SK-N-SH (cell line): ENCODE measurements around the gene SLC24A5. TPM values are rescaled to one million over a fixed set of nuclear protein-coding genes. Genes with fewer than 3 reads are reported as not detected.

Experiments used
- CTCF ChIA-PET: fragments of 300-600, 350-600 bp; formaldehyde crosslinking; extraction: SDS; loops from one replicate; lab custom pipeline; 2021; lab: Yijun Ruan, JAX
- POLR2A ChIA-PET: fragments of 350-600 bp; sonication (Branson Sonifier 250); formaldehyde crosslinking; extraction: SDS; loops from one replicate; lab custom pipeline; 2020; ENCODE audit warnings: antibody characterized with exemption, inconsistent platforms; lab: Yijun Ruan, JAX
- DNase-seq: peaks from one replicate; pipeline ENCODE4 v3.0.0; 2012
- H2AFZ ChIP-seq: fragments of 200-600 bp; sonication (generic); 2 replicates; pipeline ENCODE4 v1.8.1; 2016; ENCODE audit warnings: antibody characterized with exemption, mild to moderate bottlenecking, low read depth
- H3F3A ChIP-seq: fragments of 200-600 bp; sonication (generic); replicated peaks from 2 replicates; pipeline ENCODE3; 2016; ENCODE audit warnings: antibody characterized with exemption, mild to moderate bottlenecking; ENCODE audit not compliant: insufficient read depth
- H3K27ac ChIP-seq, 2 experiments: fragments of 200-500 bp in 1 of 2; fragments of 200-600 bp in 1 of 2; sonication (Bioruptor generic) in 1 of 2; sonication (generic), shearing (Covaris generic) in 1 of 2; 2 replicates each; pipeline versions ENCODE4 v1.5.1 to v1.6.1; 2014 to 2016; ENCODE audit warnings: low read depth in 2 of 2, inconsistent platforms in 1 of 2, low read length in 1 of 2, mild to moderate bottlenecking in 1 of 2, mixed read lengths in 1 of 2
- H3K27me3 ChIP-seq: fragments of 200-600 bp; sonication (generic), shearing (Covaris generic); 2 replicates; pipeline ENCODE4 v1.6.1; 2016; ENCODE audit warnings: mixed run types; ENCODE audit not compliant: insufficient read depth
- H3K36me3 ChIP-seq, 2 experiments: fragments of 200-500 bp in 1 of 2; fragments of 200-600 bp in 1 of 2; sonication (Bioruptor generic) in 1 of 2; sonication (generic) in 1 of 2; replicated peaks in 1 of 2; 2 replicates each; pipeline versions ENCODE3 to v1.5.1; 2014 to 2016; ENCODE audit warnings: low read length in 1 of 2, mild to moderate bottlenecking in 1 of 2; ENCODE audit not compliant: insufficient read depth in 2 of 2, control insufficient read depth in 1 of 2
- H3K4me1 ChIP-seq, 2 experiments: fragments of 200-500 bp in 1 of 2; fragments of 200-600 bp in 1 of 2; sonication (Bioruptor generic) in 1 of 2; sonication (generic), shearing (Covaris generic) in 1 of 2; 2 replicates each; pipeline versions ENCODE4 v1.5.1 to v1.6.1; 2014 to 2016; ENCODE audit warnings: low read depth in 1 of 2, low read length in 1 of 2, mixed run types in 1 of 2; ENCODE audit not compliant: insufficient read depth in 2 of 2, control insufficient read depth in 1 of 2
- H3K4me2 ChIP-seq: fragments of 200-600 bp; sonication (generic), shearing (Covaris generic); 2 replicates; pipeline ENCODE4 v1.6.1; 2017; ENCODE audit warnings: mixed run types
- H3K4me3 ChIP-seq, 2 experiments: fragments of 200-500 bp in 1 of 2; fragments of 200-600 bp in 1 of 2; sonication (Bioruptor generic) in 1 of 2; sonication (generic), shearing (Covaris generic) in 1 of 2; 2 replicates each; pipeline versions ENCODE4 v1.5.1 to v1.8.1; 2014 to 2016; ENCODE audit warnings: low read depth in 2 of 2, inconsistent platforms in 1 of 2, low read length in 1 of 2, mild to moderate bottlenecking in 1 of 2, mixed read lengths in 1 of 2, moderate library complexity in 1 of 2
- H3K79me2 ChIP-seq: fragments of 200-600 bp; sonication (generic); 2 replicates; pipeline ENCODE4 v1.8.1; 2017; ENCODE audit warnings: mild to moderate bottlenecking; ENCODE audit not compliant: insufficient read depth
- H3K9ac ChIP-seq: fragments of 200-600 bp; sonication (generic); 2 replicates; pipeline ENCODE4 v1.6.1; 2017; ENCODE audit warnings: mixed run types
- H3K9me2 ChIP-seq: fragments of 200-600 bp; sonication (generic); 2 replicates; pipeline ENCODE4 v1.6.1; 2017; ENCODE audit warnings: mixed run types
- H3K9me3 ChIP-seq: fragments of 200-600 bp; sonication (generic); 2 replicates; pipeline ENCODE4 v1.6.1; 2017; ENCODE audit warnings: mixed run types, mild to moderate bottlenecking, moderate library complexity
- H4K20me1 ChIP-seq: fragments of 200-600 bp; sonication (generic); 2 replicates; pipeline ENCODE4 v1.6.1; 2017; ENCODE audit warnings: mild to moderate bottlenecking, mixed run types; ENCODE audit not compliant: insufficient read depth
- CHD2 ChIP-seq: fragments of 150-350 bp; IDR thresholded peaks from 2 replicates; pipeline ENCODE4 v1.6.1; 2018; ENCODE audit warnings: low read length; ENCODE audit not compliant: partially characterized antibody
- CTCF ChIP-seq: fragments of 200-600 bp; sonication (generic); IDR thresholded peaks from 2 replicates; pipeline ENCODE4 v1.6.1; 2017; ENCODE audit warnings: antibody characterized with exemption, mild to moderate bottlenecking, moderate library complexity
- ELF1 ChIP-seq: IDR thresholded peaks from 2 replicates; pipeline ENCODE4 v1.4.0; 2012
- EP300 ChIP-seq, 2 experiments: IDR thresholded peaks; 2 replicates each; pipeline versions ENCODE4 v1.4.0 to v1.6.1; 2012; ENCODE audit warnings: borderline replicate concordance in 1 of 2, low read depth in 1 of 2, low read length in 1 of 2
- FOSL2 ChIP-seq: IDR thresholded peaks from 2 replicates; pipeline ENCODE4 v1.4.0; 2012; ENCODE audit warnings: low read depth, mild to moderate bottlenecking, moderate library complexity, borderline replicate concordance
- FOXM1 ChIP-seq: IDR thresholded peaks from 2 replicates; pipeline ENCODE4 v1.4.0; 2012; ENCODE audit warnings: low read depth, mild to moderate bottlenecking
- JUND ChIP-seq: IDR thresholded peaks from 2 replicates; pipeline ENCODE4 v1.4.0; 2012
- MEF2A ChIP-seq: IDR thresholded peaks from 2 replicates; pipeline ENCODE4 v1.4.0; 2012; ENCODE audit warnings: low read depth, borderline replicate concordance
- MXI1 ChIP-seq: IDR thresholded peaks from 2 replicates; pipeline ENCODE4 v1.6.1; 2012; ENCODE audit warnings: mild to moderate bottlenecking, low read depth, low read length, improper control_type of control experiment
- NFIC ChIP-seq: IDR thresholded peaks from 2 replicates; pipeline ENCODE4 v1.4.0; 2012; ENCODE audit warnings: borderline replicate concordance
- NRF1 ChIP-seq: IDR thresholded peaks from 2 replicates; pipeline ENCODE4 v1.6.1; 2012; ENCODE audit warnings: low read depth, mild to moderate bottlenecking, low read length
- PBX3 ChIP-seq: IDR thresholded peaks from 2 replicates; pipeline ENCODE4; 2012
- POLR2AphosphoS5 ChIP-seq: IDR thresholded peaks from 2 replicates; pipeline ENCODE4 v1.6.1; 2012; ENCODE audit warnings: low read depth, low read length
- RAD21 ChIP-seq: IDR thresholded peaks from 2 replicates; pipeline ENCODE4 v1.6.1; 2012; ENCODE audit warnings: mild to moderate bottlenecking, low read length
- RCOR1 ChIP-seq: fragments of 150-350 bp; IDR thresholded peaks from 2 replicates; pipeline ENCODE4 v1.6.1; 2017; ENCODE audit warnings: antibody characterized with exemption, low read length
- RFX5 ChIP-seq: IDR thresholded peaks from 2 replicates; pipeline ENCODE4 v1.6.1; 2012; ENCODE audit warnings: mild to moderate bottlenecking, improper control_type of control experiment, low read length
- RXRA ChIP-seq: IDR thresholded peaks from 2 replicates; pipeline ENCODE4 v1.4.0; 2012; ENCODE audit warnings: low read depth, mild to moderate bottlenecking, borderline replicate concordance
- SIN3A ChIP-seq: IDR thresholded peaks from 2 replicates; pipeline ENCODE4 v1.6.1; 2012; ENCODE audit warnings: low read depth, mild to moderate bottlenecking, low read length, moderate library complexity, borderline replicate concordance
- SMC3 ChIP-seq: IDR thresholded peaks from 2 replicates; pipeline ENCODE4 v1.6.1; 2012; ENCODE audit warnings: low read depth, low read length, improper control_type of control experiment
- TAF1 ChIP-seq: IDR thresholded peaks from 2 replicates; pipeline ENCODE4 v1.6.1; 2012; ENCODE audit warnings: low read depth, mild to moderate bottlenecking, low read length, moderate library complexity, borderline replicate concordance
- TCF12 ChIP-seq: IDR thresholded peaks from 2 replicates; pipeline ENCODE4 v1.4.0; 2012
- TEAD4 ChIP-seq: IDR thresholded peaks from 2 replicates; pipeline ENCODE4 v1.4.0; 2012; ENCODE audit warnings: mild to moderate bottlenecking, borderline replicate concordance; ENCODE audit not compliant: insufficient read depth
- USF2 ChIP-seq: fragments of 150-350 bp; IDR thresholded peaks from 2 replicates; pipeline ENCODE4 v1.6.1; 2017; ENCODE audit warnings: antibody characterized with exemption, low read length, low read depth, borderline replicate concordance
- YY1 ChIP-seq: IDR thresholded peaks from 2 replicates; pipeline ENCODE4 v1.4.0; 2012; ENCODE audit warnings: low read depth, mild to moderate bottlenecking
- WGBS: methylation state at CpG from one replicate; pipeline ENCODE4 v1.1.6; 2017; ENCODE audit warnings: low lambda C conversion rate; 5-methylcytosine and 5-hydroxymethylcytosine counted together
- polyA plus RNA-seq, 3 experiments: library from polyadenylated mRNA; depleted of rRNA; stranded (reverse); fragments of >200 nt; gene quantifications; 2 replicates each; pipeline ENCODE4 v1.2.3, GENCODE V29; 2012
- TF ChIP-seq, protein P1 (sequence below): IDR thresholded peaks from 2 replicates; pipeline ENCODE4 v1.4.0; 2012; ENCODE audit warnings: low read depth, borderline replicate concordance

Gene SLC24A5
- polyA plus RNA-seq, 1 of the 3 experiments (the other 2 are of a cell fraction), result not detected

DNA sequence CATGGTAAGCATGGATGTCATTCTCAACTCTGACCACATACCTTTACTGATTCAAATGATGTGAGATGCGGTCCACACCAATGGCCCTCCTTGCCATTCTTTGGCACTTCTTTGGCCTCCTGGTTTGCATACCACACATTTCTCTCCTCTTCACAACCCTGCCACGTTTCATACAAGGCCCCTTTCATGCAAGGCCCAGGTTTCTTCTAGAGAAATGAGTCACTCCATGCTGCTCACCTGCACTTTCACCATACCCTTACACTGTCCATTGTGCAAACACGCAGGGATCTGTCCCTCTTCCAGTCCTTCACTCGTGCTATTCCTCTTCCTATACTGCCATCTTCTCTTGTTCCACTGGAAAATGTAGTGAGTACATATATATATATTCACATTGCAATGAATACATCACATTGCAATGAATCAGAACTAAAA, 24.4 kb upstream of the SLC24A5 start:
- Histone ChIP-seq H3K27ac (no peak overlapping the region), H3K27me3 (no peaks in the 10 kb centered on the region), H3F3A (no peaks in the 10 kb centered on the region), H2AFZ (no peak overlapping the region), H3K9ac (no peak overlapping the region), H3K4me1 (peaks cover 0 to 7% of the 10 kb centered on the region in 2 experiments; a peak in 2 of 4 replicates), H4K20me1 (no peaks in the 10 kb centered on the region), H3K4me3 (no peak overlapping the region), H3K9me2 (no peaks in the 10 kb centered on the region), H3K4me2 (peak overlapping the region; percentile 15; the same call in 1 of the 2 replicates), H3K9me3 (no peaks in the 10 kb centered on the region), H3K79me2 (no peaks in the 10 kb centered on the region), H3K36me3 (no peaks in the 10 kb centered on the region)
- TF ChIP-seq TEAD4, result no peak
- no peak for TF ChIP-seq JUND
- TF ChIP-seq NRF1, result no peak
- no peak for TF ChIP-seq SIN3A
- no peak for TF ChIP-seq MEF2A
- 60% methylated on average over 4 of the region's 4 CpGs for WGBS
- ChIA-PET CTCF (interaction anchor here (1.1 to 1.2 kb wide), 2 partner anchors 11 to 16 kb away, joined by 3 to 4 read pairs; no protein-coding TSS in a partner anchor), POLR2A (no interaction called here)
- no peak for DNase-seq

DNA sequence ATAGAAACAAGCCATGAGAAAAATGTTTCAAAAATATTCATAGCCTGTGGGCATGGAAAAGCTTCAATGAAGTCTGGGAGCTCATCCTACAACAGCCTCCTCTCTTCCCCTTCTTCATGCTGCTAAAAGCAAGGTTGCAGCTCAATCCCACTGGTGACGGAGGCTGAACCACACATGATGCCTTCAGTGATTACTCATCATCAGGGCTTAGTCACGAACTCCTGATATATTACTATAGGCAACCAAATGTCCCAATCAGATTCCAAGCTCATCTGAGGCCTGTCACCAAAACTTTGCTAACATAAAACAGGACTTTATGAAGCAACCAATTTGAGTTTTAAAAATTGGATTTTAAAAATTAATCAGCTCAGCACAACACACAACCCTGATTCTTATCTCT, 24.0 kb upstream of the SLC24A5 start:
- 0% methylated on average over 2 of the region's 2 CpGs for WGBS
- H3K36me3 ChIP-seq, result no peaks in the 10 kb centered on the region
- peak overlapping the region; percentile 15; the same call in 1 of the 2 replicates for H3K4me2 ChIP-seq
- no peaks in the 10 kb centered on the region for H3F3A ChIP-seq
- no peaks in the 10 kb centered on the region for H4K20me1 ChIP-seq
- no peaks in the 10 kb centered on the region for H3K9me2 ChIP-seq
- no peak overlapping the region for H2AFZ ChIP-seq
- no peaks in the 10 kb centered on the region for H3K79me2 ChIP-seq
- peaks cover 0 to 7% of the 10 kb centered on the region in 2 experiments; a peak in 2 of 4 replicates for H3K4me1 ChIP-seq
- H3K9me3 ChIP-seq, result no peaks in the 10 kb centered on the region
- ChIA-PET POLR2A (no interaction called here), CTCF (interaction anchor here (1.1 to 1.2 kb wide), 2 partner anchors 12 to 15 kb away, joined by 3 to 4 read pairs; no protein-coding TSS in a partner anchor)
- no peak for DNase-seq
- H3K27ac ChIP-seq, result no peak overlapping the region
- H3K27me3 ChIP-seq, result no peaks in the 10 kb centered on the region
- no peak overlapping the region for H3K4me3 ChIP-seq
- no peak overlapping the region for H3K9ac ChIP-seq
- TF ChIP-seq POLR2AphosphoS5, result peak; percentile 28; the same call in 1 of the 2 replicates
- TF ChIP-seq RCOR1, result no peak
- TF ChIP-seq CHD2, result no peak
- peak; percentile 72; the same call in 1 of the 2 replicates for TF ChIP-seq FOSL2
- no peak for TF ChIP-seq NRF1
- no peak for TF ChIP-seq FOXM1
- peak; percentile 84 for TF ChIP-seq PBX3
- TF ChIP-seq TCF12, result peak; percentile 83
- TF ChIP-seq EP300 (IDR thresholded peaks at IDR 0.05; ENCODE audit: borderline replicate concordance in 1 of 2, low read depth in 1 of 2, low read length in 1 of 2), result peak in 1 of 2 experiments; percentile 57; a peak in 1 of 4 replicates
- TF ChIP-seq SMC3, result no peak
- TF ChIP-seq YY1, result no peak
- TF ChIP-seq RFX5, result no peak
- no peak for TF ChIP-seq MEF2A
- TF ChIP-seq USF2, result no peak
- TF ChIP-seq CTCF, result no peak
- no peak for TF ChIP-seq MXI1
- no peak for TF ChIP-seq ELF1
- no peak for TF ChIP-seq TAF1
- no peak for TF ChIP-seq RAD21
- TF ChIP-seq NFIC, result no peak
- TF ChIP-seq, protein P1, sequence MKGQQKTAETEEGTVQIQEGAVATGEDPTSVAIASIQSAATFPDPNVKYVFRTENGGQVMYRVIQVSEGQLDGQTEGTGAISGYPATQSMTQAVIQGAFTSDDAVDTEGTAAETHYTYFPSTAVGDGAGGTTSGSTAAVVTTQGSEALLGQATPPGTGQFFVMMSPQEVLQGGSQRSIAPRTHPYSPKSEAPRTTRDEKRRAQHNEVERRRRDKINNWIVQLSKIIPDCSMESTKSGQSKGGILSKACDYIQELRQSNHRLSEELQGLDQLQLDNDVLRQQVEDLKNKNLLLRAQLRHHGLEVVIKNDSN, result no peak
- no peak for TF ChIP-seq RXRA
